B cell (primary cell): ENCODE measurements around the gene SEMA3F. TPM values are rescaled to one million over a fixed set of nuclear protein-coding genes. Genes with fewer than 3 reads are reported as not detected.

ENCODE experiments used
- ATAC-seq: fragments of 200-7000 bp; cut with Tn5 transposase; one replicate; pipeline ENCODE4 v1.10.0; 2021; ENCODE audit warnings: low read depth, mild to moderate bottlenecking, moderate number of reproducible peaks, moderate library complexity
- CTCF ChIA-PET: fragments of 350-600 bp; sonication (Branson Sonifier 250); formaldehyde crosslinking; loops from one replicate; lab custom pipeline; 2021; ENCODE audit warnings: antibody characterized with exemption, inconsistent platforms; lab: Charles Lee
- POLR2A ChIA-PET: fragments of 350-600 bp; sonication (Branson Sonifier 250); formaldehyde crosslinking; loops from one replicate; lab custom pipeline; 2021; ENCODE audit warnings: antibody characterized with exemption; lab: Charles Lee
- DNase-seq: peaks from one replicate; pipeline ENCODE4 v3.0.0; 2013
- H2AFZ ChIP-seq: 2 replicates; pipeline ENCODE4 v1.6.1; 2012; ENCODE audit warnings: mild to moderate bottlenecking, low read depth, low read length; ENCODE audit not compliant: insufficient read depth, poor library complexity, severe bottlenecking
- H3K27ac ChIP-seq, 2 donors: 1 replicate in 1 of 2; 2 replicates in 1 of 2; pipeline ENCODE4 v1.5.1; 2012 to 2013; ENCODE audit warnings: low read length in 2 of 2, mild to moderate bottlenecking in 2 of 2, moderate library complexity in 1 of 2
- H3K27me3 ChIP-seq, 4 experiments: fragments of 200-600 bp in 1 of 4; sonication (generic) in 1 of 4; replicated peaks in 1 of 4; 1 replicate in 2 of 4; 2 replicates in 2 of 4; pipeline versions ENCODE4 v1.6.1 to v1.7.0; 2013 to 2016; ENCODE audit warnings: low read length in 3 of 4, mild to moderate bottlenecking in 2 of 4, mixed read lengths in 1 of 4, moderate library complexity in 1 of 4; ENCODE audit not compliant: insufficient read depth in 4 of 4, control insufficient read depth in 3 of 4; ENCODE audit errors: control extremely low read depth in 1 of 4
- H3K36me3 ChIP-seq, 2 experiments: replicated peaks in 1 of 2; 1 replicate in 1 of 2; 2 replicates in 1 of 2; pipeline versions ENCODE4 v1.6.1 to v1.7.1; 2013; ENCODE audit warnings: low read length in 1 of 2; ENCODE audit not compliant: insufficient read depth in 2 of 2, control insufficient read depth in 1 of 2; ENCODE audit errors: control extremely low read depth in 1 of 2, extremely low read depth in 1 of 2
- H3K4me1 ChIP-seq, 2 donors: fragments of 200-600 bp in 1 of 2; sonication (generic) in 1 of 2; 1 replicate in 1 of 2; 2 replicates in 1 of 2; pipeline versions ENCODE4 v1.5.1 to v1.6.1; 2013 to 2017; ENCODE audit warnings: low read length in 2 of 2; ENCODE audit not compliant: control insufficient read depth in 2 of 2, insufficient read depth in 2 of 2
- H3K4me2 ChIP-seq: replicated peaks from 2 replicates; pipeline ENCODE3; 2012; ENCODE audit warnings: mild to moderate bottlenecking, low read depth, low read length; ENCODE audit not compliant: poor library complexity, severe bottlenecking
- H3K4me3 ChIP-seq, 5 experiments: fragments of 200-600 bp in 1 of 5; sonication (generic) in 1 of 5; 1 replicate in 3 of 5; 2 replicates in 2 of 5; pipeline versions ENCODE4 v1.5.1 to v1.7.0; 2011 to 2016; ENCODE audit warnings: low read length in 4 of 5, mild to moderate bottlenecking in 4 of 5, low read depth in 2 of 5, control low read depth in 1 of 5, moderate library complexity in 1 of 5; ENCODE audit not compliant: insufficient read depth in 1 of 5; ENCODE audit errors: control extremely low read depth in 1 of 5, extremely low read depth in 1 of 5
- H3K79me2 ChIP-seq: fragments of 200-600 bp; sonication (generic); one replicate; pipeline ENCODE4 v1.6.0; 2016; ENCODE audit warnings: low read length; ENCODE audit not compliant: control insufficient read depth, insufficient read depth
- H3K9ac ChIP-seq: fragments of 200-600 bp; sonication (generic); 2 replicates; pipeline ENCODE4 v1.6.1; 2017; ENCODE audit warnings: mild to moderate bottlenecking, low read length, moderate library complexity
- H3K9me3 ChIP-seq, 3 donors: one replicate each; pipeline versions ENCODE4 v1.6.1 to v1.7.1; 2013; ENCODE audit warnings: low read length in 2 of 3; ENCODE audit not compliant: control insufficient read depth in 2 of 3, insufficient read depth in 1 of 3; ENCODE audit errors: control extremely low read depth in 1 of 3
- H4K20me1 ChIP-seq: 2 replicates; pipeline ENCODE4 v1.6.0; 2012; ENCODE audit warnings: mild to moderate bottlenecking, low read length; ENCODE audit not compliant: insufficient read depth, control insufficient read depth, poor library complexity, severe bottlenecking
- H3K27ac Mint-ChIP-seq: one replicate; pipeline ENCODE4 v1.8.0; 2021; ENCODE audit warnings: mixed read lengths
- H3K27me3 Mint-ChIP-seq: one replicate; pipeline ENCODE4 v1.8.0; 2021; ENCODE audit warnings: mixed read lengths
- H3K4me1 Mint-ChIP-seq: one replicate; pipeline ENCODE4 v1.8.0; 2021; ENCODE audit warnings: mixed read lengths
- H3K4me3 Mint-ChIP-seq: one replicate; pipeline ENCODE4 v1.8.0; 2021; ENCODE audit warnings: mixed read lengths
- H3K9me3 Mint-ChIP-seq: one replicate; pipeline ENCODE4 v1.8.0; 2022; ENCODE audit warnings: mixed read lengths; ENCODE audit not compliant: insufficient read depth
- EZH2 ChIP-seq: IDR thresholded peaks from 2 replicates; pipeline ENCODE4 v1.6.1; 2012; ENCODE audit warnings: borderline replicate concordance, low read depth, mild to moderate bottlenecking, moderate library complexity, low read length; ENCODE audit not compliant: insufficient read depth, poor library complexity, severe bottlenecking
- WGBS: methylation state at CpG from one replicate; pipeline ENCODE4 v1.1.5; 2013; ENCODE audit warnings: missing lambda C conversion rate; ENCODE audit not compliant: insufficient coverage; 5-methylcytosine and 5-hydroxymethylcytosine counted together
- intact Hi-C: fragments of 100-400 bp; cut with micrococcal nuclease; formaldehyde crosslinking; loops from one replicate; pipeline ENCODE4 v1.10.0; 2022
- polyA plus RNA-seq: library from polyadenylated mRNA; depleted of rRNA; stranded (reverse); fragments of >200 nt; gene quantifications from 2 replicates; pipeline ENCODE4 v1.2.3, GENCODE V29; 2012
- total RNA-seq, 2 donors: library from RNA; stranded (reverse); fragments of 120-200 nt in 1 of 2; gene quantifications; 1 replicate in 1 of 2; 2 replicates in 1 of 2; pipeline versions ENCODE4 v1.2.3 to v1.2.4, GENCODE V29; 2013 to 2022
- TF ChIP-seq, protein P1 (sequence below): fragments of 200-600 bp; IDR thresholded peaks from one replicate; pipeline ENCODE4 v1.8.0; 2022; ENCODE audit warnings: antibody characterized with exemption, mild to moderate bottlenecking

The SEMA3F gene
- total and polyA plus RNA-seq, 2 donors (not counting 1 experiment from before 2014, with no cell fraction given): 0.27 TPM; not detected in 1

DNA sequence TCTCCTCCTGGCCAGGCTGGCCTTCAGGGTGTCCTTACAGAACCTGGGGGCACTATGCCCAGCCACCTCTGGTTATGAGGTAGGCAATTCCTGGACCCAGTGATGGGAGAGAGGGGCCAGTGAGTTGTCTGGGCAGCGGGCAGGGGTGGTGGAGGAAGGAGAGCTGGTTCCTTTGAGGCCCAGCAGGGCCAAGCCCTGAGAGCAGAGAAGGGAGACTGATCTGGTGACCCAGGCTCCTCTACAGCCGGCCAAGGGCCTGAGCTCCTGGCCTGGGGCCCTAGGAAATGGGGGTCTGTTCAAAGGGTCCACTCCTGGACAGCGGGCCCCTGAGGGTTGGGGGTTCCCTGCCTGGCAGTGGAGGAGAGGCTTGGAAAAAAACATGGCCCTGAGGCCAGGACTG, 57.8 kb downstream of the SEMA3F start:
- peaks cover 0 to 2% (median 0%) of the 10 kb centered on the region in 3 donors for H3K9me3 ChIP-seq
- H3K27me3 ChIP-seq: peaks cover 0 to 3% (median 0%) of the 10 kb centered on the region in 4 experiments
- Mint-ChIP-seq H3K27me3 (peaks cover 4% of the 10 kb centered on the region), H3K4me3 (no peak overlapping the region), H3K27ac (no peak overlapping the region), H3K4me1 (no peaks in the 10 kb centered on the region), H3K9me3 (no peaks in the 10 kb centered on the region)
- no peak overlapping the region for H3K27ac ChIP-seq
- no peak overlapping the region for H2AFZ ChIP-seq
- no peaks in the 10 kb centered on the region for H4K20me1 ChIP-seq
- TF ChIP-seq, protein P1, sequence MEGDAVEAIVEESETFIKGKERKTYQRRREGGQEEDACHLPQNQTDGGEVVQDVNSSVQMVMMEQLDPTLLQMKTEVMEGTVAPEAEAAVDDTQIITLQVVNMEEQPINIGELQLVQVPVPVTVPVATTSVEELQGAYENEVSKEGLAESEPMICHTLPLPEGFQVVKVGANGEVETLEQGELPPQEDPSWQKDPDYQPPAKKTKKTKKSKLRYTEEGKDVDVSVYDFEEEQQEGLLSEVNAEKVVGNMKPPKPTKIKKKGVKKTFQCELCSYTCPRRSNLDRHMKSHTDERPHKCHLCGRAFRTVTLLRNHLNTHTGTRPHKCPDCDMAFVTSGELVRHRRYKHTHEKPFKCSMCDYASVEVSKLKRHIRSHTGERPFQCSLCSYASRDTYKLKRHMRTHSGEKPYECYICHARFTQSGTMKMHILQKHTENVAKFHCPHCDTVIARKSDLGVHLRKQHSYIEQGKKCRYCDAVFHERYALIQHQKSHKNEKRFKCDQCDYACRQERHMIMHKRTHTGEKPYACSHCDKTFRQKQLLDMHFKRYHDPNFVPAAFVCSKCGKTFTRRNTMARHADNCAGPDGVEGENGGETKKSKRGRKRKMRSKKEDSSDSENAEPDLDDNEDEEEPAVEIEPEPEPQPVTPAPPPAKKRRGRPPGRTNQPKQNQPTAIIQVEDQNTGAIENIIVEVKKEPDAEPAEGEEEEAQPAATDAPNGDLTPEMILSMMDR: no peak
- TF ChIP-seq EZH2: no peak
- WGBS: 92% methylated on average over 3 of the region's 3 CpGs
- H3K4me1 ChIP-seq: no peaks in the 10 kb centered on the region
- DNase-seq (no peak), ATAC-seq (no peak)
- ChIA-PET POLR2A (no interaction called here), CTCF (no interaction called here)
- no peak overlapping the region for H3K4me2 ChIP-seq
- no peak overlapping the region for H3K4me3 ChIP-seq
- H3K79me2 ChIP-seq: no peaks in the 10 kb centered on the region
- intact Hi-C loops: no loop called here
- no peaks in the 10 kb centered on the region for H3K36me3 ChIP-seq
- no peak overlapping the region for H3K9ac ChIP-seq

DNA sequence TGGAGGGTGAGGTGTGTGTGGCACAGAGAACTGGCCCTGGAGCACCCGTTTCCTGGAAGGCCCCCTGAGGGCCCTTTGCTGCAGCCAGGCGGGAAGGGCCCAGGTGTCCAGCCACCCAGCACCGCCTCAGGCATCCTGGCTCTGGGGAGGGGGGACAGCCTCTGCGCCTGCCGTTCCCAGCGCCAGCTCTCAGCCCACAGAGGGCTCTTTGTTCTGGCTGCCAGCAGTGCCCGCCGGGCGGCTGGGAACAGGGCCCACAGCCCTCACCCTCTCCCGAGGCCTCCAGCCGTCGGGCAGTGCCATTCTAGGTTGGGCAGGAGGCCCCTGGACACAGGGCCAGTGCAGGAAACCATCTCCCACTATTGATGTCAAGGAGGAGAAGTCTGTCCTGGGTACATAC, 58.2 kb downstream of the SEMA3F start:
- Mint-ChIP-seq H3K27ac (no peak overlapping the region), H3K9me3 (no peaks in the 10 kb centered on the region), H3K4me1 (no peaks in the 10 kb centered on the region), H3K27me3 (peaks cover 3% of the 10 kb centered on the region), H3K4me3 (no peak overlapping the region)
- TF ChIP-seq, protein P1: no peak
- Histone ChIP-seq H3K4me2 (no peak overlapping the region), H2AFZ (no peak overlapping the region), H3K9me3 (peaks cover 0 to 2% (median 0%) of the 10 kb centered on the region in 3 donors), H3K4me1 (no peaks in the 10 kb centered on the region), H3K9ac (no peak overlapping the region), H3K27ac (no peak overlapping the region), H3K36me3 (no peaks in the 10 kb centered on the region), H4K20me1 (no peaks in the 10 kb centered on the region), H3K79me2 (no peaks in the 10 kb centered on the region), H3K27me3 (peaks cover 0 to 3% (median 0%) of the 10 kb centered on the region in 4 experiments), H3K4me3 (no peak overlapping the region)
- ChIA-PET CTCF (no interaction called here), POLR2A (no interaction called here)
- WGBS: 90% methylated on average over 12 of the region's 12 CpGs
- intact Hi-C loops: no loop called here
- ATAC-seq (no peak), DNase-seq (no peak)
